Measurements from ENCODE around the gene CTPS2. TPM values are rescaled to one million over a fixed set of nuclear protein-coding genes. Genes with fewer than 3 reads are reported as not detected.

CTPS2 gene
- total RNA-seq, 1 donor from 2014 or later, result 12.6 TPM

DNA sequence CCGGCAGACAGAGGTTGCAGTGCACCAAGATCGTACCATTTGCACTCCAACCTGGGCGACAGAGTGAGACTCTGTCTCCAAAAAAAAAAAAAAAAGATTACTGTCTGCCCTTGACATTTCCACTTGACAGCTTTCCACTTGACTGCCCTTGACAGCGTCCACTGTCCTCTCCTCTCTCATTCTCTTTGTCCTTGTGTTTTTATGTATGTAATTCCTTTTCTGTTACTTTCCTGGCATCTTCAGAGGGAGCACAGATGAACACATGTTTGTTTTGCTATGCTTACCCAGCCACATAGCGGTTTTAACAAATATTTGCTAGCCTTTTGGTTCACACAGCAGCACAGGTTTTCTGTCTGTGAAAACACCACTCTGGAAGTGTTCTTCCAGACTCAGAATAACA is 33.2 kb upstream of the CTPS2 start:
- H3K36me3 ChIP-seq, result peaks cover 67 to 92% of the 10 kb centered on the region in 2 donors

GRCh38 chrX:16745102-16745501 is 32.6 kb upstream of the CTPS2 start:
- intact Hi-C loops (cut with DNase I), result no loop called here
- Histone ChIP-seq H3K4me3 (no peak overlapping the region), H3K27ac (no peak overlapping the region), H3K4me1 (no peaks in the 10 kb centered on the region), H3K9me3 (no peaks in the 10 kb centered on the region), H3K36me3 (peaks cover 67 to 89% of the 10 kb centered on the region in 2 donors), H3K27me3 (no peaks in the 10 kb centered on the region)
- DNase-seq (ENCODE audit: low spot score in 2 of 2), result no peak
- TF ChIP-seq, protein P1, sequence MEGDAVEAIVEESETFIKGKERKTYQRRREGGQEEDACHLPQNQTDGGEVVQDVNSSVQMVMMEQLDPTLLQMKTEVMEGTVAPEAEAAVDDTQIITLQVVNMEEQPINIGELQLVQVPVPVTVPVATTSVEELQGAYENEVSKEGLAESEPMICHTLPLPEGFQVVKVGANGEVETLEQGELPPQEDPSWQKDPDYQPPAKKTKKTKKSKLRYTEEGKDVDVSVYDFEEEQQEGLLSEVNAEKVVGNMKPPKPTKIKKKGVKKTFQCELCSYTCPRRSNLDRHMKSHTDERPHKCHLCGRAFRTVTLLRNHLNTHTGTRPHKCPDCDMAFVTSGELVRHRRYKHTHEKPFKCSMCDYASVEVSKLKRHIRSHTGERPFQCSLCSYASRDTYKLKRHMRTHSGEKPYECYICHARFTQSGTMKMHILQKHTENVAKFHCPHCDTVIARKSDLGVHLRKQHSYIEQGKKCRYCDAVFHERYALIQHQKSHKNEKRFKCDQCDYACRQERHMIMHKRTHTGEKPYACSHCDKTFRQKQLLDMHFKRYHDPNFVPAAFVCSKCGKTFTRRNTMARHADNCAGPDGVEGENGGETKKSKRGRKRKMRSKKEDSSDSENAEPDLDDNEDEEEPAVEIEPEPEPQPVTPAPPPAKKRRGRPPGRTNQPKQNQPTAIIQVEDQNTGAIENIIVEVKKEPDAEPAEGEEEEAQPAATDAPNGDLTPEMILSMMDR (IDR thresholded peaks at IDR 0.05), result no peak

More for the DNA sequence above, 33.2 kb upstream of the CTPS2 start:
- H3K27me3 ChIP-seq, result no peaks in the 10 kb centered on the region
- no peaks in the 10 kb centered on the region for H3K9me3 ChIP-seq
- TF ChIP-seq, protein P1 (IDR thresholded peaks at IDR 0.05), result no peak
- H3K27ac ChIP-seq, result no peak overlapping the region
- no peaks in the 10 kb centered on the region for H3K4me1 ChIP-seq
- intact Hi-C loops (cut with DNase I), result no loop called here
- H3K4me3 ChIP-seq, result no peak overlapping the region
- no peak for DNase-seq (ENCODE audit: low spot score in 2 of 2)

DNA sequence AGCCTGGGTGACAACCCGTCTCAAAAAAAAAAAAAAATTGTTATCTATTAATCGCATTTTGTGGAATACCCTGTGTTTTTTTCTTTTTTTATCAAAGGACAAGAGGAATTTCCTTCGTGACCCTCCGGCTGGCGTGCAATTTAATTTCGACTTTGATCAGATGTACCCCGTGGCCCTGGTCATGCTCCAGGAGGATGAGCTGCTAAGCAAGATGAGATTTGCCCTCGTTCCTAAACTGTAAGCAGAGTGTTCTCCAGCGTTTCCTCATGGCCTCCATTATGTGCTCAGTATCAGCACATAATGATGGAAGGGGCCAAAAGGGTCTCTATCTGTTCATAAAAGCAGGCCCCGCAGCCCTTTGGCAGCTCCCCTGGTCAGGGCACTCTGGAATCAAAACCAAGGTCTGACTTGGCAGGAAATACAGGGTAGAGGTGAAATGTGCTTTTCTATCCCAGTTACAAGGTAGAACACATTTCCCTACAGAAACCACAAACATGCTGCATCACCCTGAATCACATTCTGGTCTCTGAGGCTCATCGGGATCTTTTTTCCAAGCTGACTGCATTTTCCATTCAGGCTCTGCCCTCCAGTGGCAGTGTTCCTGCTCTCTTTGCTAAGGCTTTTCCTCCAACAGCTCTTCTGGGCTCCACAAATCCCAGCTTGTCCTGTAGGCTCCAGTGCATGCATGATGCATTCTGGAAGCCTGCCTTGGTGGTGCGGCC is 31.3 kb upstream of the CTPS2 start:
- DNase-seq (ENCODE audit: low spot score in 2 of 2), result no peak
- Histone ChIP-seq H3K27ac (no peak overlapping the region), H3K36me3 (peaks cover 63 to 86% of the 10 kb centered on the region in 2 donors), H3K4me3 (no peak overlapping the region), H3K27me3 (no peaks in the 10 kb centered on the region), H3K4me1 (no peaks in the 10 kb centered on the region), H3K9me3 (no peaks in the 10 kb centered on the region)
- intact Hi-C loops (cut with DNase I), result no loop called here
- TF ChIP-seq, protein P1 (IDR thresholded peaks at IDR 0.05), result no peak

DNA sequence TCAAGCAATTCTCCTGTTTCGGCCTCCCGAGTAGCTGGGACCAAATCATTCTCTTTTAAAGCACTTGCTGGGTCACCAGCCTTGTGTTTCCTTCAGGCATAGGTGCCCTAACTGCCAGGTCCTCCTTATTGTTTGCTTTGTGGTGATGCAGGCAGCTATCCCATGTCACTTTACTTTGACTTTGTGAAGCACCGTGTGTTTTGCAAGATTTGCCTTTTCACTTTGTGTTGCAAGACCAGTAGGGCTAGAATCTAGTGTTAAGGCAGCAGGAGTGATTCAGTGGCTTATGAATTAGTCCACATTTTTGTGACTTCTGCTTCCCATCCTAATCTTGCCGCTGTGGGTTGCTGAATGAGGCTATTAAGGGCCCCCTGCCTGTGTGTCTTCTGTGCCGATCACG is 27.1 kb upstream of the CTPS2 start:
- intact Hi-C loops (cut with DNase I), result no loop called here
- H3K4me1 ChIP-seq, result no peaks in the 10 kb centered on the region

DNA sequence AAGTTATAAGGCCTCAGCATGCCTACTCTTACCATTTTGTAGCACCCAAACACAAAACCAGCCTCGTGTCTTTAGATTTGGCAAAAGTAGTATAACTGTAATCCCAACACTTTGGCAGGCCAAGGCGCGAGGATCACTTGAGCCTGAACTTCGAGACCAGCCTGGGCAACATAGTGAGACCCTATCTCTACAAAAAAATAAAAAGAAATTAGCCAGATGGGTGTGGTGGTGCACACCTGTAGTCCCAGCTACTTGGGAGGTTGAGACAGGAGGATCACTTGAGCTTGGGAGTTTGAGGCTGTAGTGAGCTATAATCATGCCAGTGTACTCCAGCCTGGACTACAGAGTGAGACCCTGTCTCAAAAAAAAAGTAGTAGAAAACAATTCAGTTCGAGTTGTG is 24.6 kb upstream of the CTPS2 start:
- Histone ChIP-seq H3K4me3 (no peak overlapping the region), H3K36me3 (peaks cover 39 to 59% of the 10 kb centered on the region in 2 donors), H3K27me3 (no peaks in the 10 kb centered on the region), H3K4me1 (no peaks in the 10 kb centered on the region), H3K9me3 (no peaks in the 10 kb centered on the region), H3K27ac (no peak overlapping the region)
- DNase-seq (ENCODE audit: low spot score in 2 of 2), result no peak
- TF ChIP-seq, protein P1 (IDR thresholded peaks at IDR 0.05), result no peak
- intact Hi-C loops (cut with DNase I), result no loop called here

More for the DNA sequence above, 27.1 kb upstream of the CTPS2 start:
- Histone ChIP-seq H3K27ac (no peak overlapping the region), H3K27me3 (no peaks in the 10 kb centered on the region), H3K4me3 (no peak overlapping the region), H3K9me3 (no peaks in the 10 kb centered on the region), H3K36me3 (peaks cover 63 to 84% of the 10 kb centered on the region in 2 donors)
- no peak for DNase-seq (ENCODE audit: low spot score in 2 of 2)
- TF ChIP-seq, protein P1 (IDR thresholded peaks at IDR 0.05), result no peak

Data from ascending aorta (tissue), 2 donors.